COLO829 (cell line): Measurements from ENCODE around the gene F2RL1.
"Not testable (repeated sequence)": the region's sequence is repeated elsewhere in the genome, so short reads cannot be mapped to it uniquely, and the experiment has no call there.

Source experiments
- DNase-seq: peaks from one replicate; pipeline ENCODE4 v3.0.0; 2012; ENCODE audit warnings: low spot score

F2RL1 gene

GRCh38 chr5:76818844-76819831 is at the start of gene F2RL1:
Gene F2RL1 (plus strand): TSS chr5:76819030. CDS start chr5:76819183, 153 bp downstream.
- no peak for DNase-seq

GRCh38 chr5:76771041-76771440 is 47.8 kb upstream of the F2RL1 start:
- not testable (repeated sequence) for DNase-seq

GRCh38 chr5:76771705-76772405 is 47.0 kb upstream of the F2RL1 start:
- DNase-seq: no peak

GRCh38 chr5:76775921-76776320 is 42.9 kb upstream of the F2RL1 start:
- DNase-seq: no peak

GRCh38 chr5:76776391-76776790 is 42.4 kb upstream of the F2RL1 start:
- DNase-seq: no peak

GRCh38 chr5:76780616-76781015 is 38.2 kb upstream of the F2RL1 start:
- not testable (repeated sequence) for DNase-seq

GRCh38 chr5:76781775-76782174 is 37.1 kb upstream of the F2RL1 start:
- DNase-seq: no peak

GRCh38 chr5:76782444-76782843 is 36.4 kb upstream of the F2RL1 start:
- no peak for DNase-seq

GRCh38 chr5:76787237-76787636 is 31.6 kb upstream of the F2RL1 start:
- no peak for DNase-seq

- DNase-seq: no peak
These were observed 30.5 kb upstream of the F2RL1 start for GRCh38 chr5:76788362-76788761.

- DNase-seq: not testable (repeated sequence)
These were observed 29.6 kb upstream of the F2RL1 start for GRCh38 chr5:76789275-76789674.

GRCh38 chr5:76789991-76790581 is 28.7 kb upstream of the F2RL1 start:
- no peak for DNase-seq

- peak; percentile 80 for DNase-seq
These were observed 28.1 kb upstream of the F2RL1 start for GRCh38 chr5:76790632-76791290.

- no peak for DNase-seq
These were observed 27.4 kb upstream of the F2RL1 start for GRCh38 chr5:76791461-76791860.

- DNase-seq: no peak
These were observed 24.0 kb upstream of the F2RL1 start for GRCh38 chr5:76794871-76795270.

GRCh38 chr5:76799588-76799987 is 19.2 kb upstream of the F2RL1 start:
- no peak for DNase-seq

- DNase-seq: no peak
These were observed 18.3 kb upstream of the F2RL1 start for GRCh38 chr5:76800579-76800978.

- DNase-seq: peak; percentile 57
These were observed 17.5 kb upstream of the F2RL1 start for GRCh38 chr5:76801159-76801802.

- no peak for DNase-seq
These were observed 17.0 kb upstream of the F2RL1 start for GRCh38 chr5:76801803-76802195.

- DNase-seq: no peak
These were observed 14.6 kb upstream of the F2RL1 start for GRCh38 chr5:76804266-76804665.

- peak; percentile 86 for DNase-seq
These were observed 12.9 kb upstream of the F2RL1 start for GRCh38 chr5:76805821-76806505.
